A549 (cell line): Measurements from ENCODE around the gene GRPEL2.

Experiments
- CEBPB ChIP-seq, 2 experiments: fragments of >200 bp in 1 of 2; sonication (Bioruptor Twin) in 1 of 2; formaldehyde crosslinking in 1 of 2; IDR thresholded peaks; 2 replicates each; pipeline ENCODE4 v1.6.1; 2012 to 2016
- CTCF ChIP-seq: fragments of >200 bp; sonication (Bioruptor Twin); formaldehyde crosslinking; IDR thresholded peaks from 3 replicates; pipeline ENCODE4 v1.5.1; 2016
- E2F6 ChIP-seq: IDR thresholded peaks from 2 replicates; pipeline ENCODE4 v1.6.1; 2012; ENCODE audit warnings: low read depth, borderline replicate concordance
- EHMT2 ChIP-seq: fragments of 200-600 bp; sonication (generic); IDR thresholded peaks from 2 replicates; pipeline ENCODE4 v1.6.1; 2016; ENCODE audit warnings: antibody characterized with exemption, low read depth, mild to moderate bottlenecking, moderate library complexity
- EP300 ChIP-seq, 2 experiments: fragments of >200 bp; sonication (Bioruptor Twin); formaldehyde crosslinking; IDR thresholded peaks; 2 replicates in 1 of 2; 3 replicates in 1 of 2; pipeline ENCODE4 v1.6.1; 2016 to 2017
- GATA3 ChIP-seq: IDR thresholded peaks from 2 replicates; pipeline ENCODE4 v1.6.1; 2012; ENCODE audit warnings: borderline replicate concordance
- HDAC2 ChIP-seq: fragments of 200-600 bp; sonication (generic); IDR thresholded peaks from 2 replicates; pipeline ENCODE4 v1.6.1; 2016
- JUNB ChIP-seq: fragments of >200 bp; sonication (Bioruptor Twin); formaldehyde crosslinking; IDR thresholded peaks from 2 replicates; pipeline ENCODE4 v1.6.1; 2016
- MAFK ChIP-seq: fragments of 450-650 bp; IDR thresholded peaks from 2 replicates; pipeline ENCODE4 v1.6.1; 2014; ENCODE audit not compliant: partially characterized antibody
- MAX ChIP-seq: IDR thresholded peaks from 2 replicates; pipeline ENCODE4 v1.6.1; 2012
- POLR2A ChIP-seq: IDR thresholded peaks from 2 replicates; pipeline ENCODE4 v1.6.1; 2012; ENCODE audit warnings: mild to moderate bottlenecking, low read length
- SMC3 ChIP-seq: fragments of >200 bp; sonication (Bioruptor Twin); formaldehyde crosslinking; IDR thresholded peaks from 3 replicates; pipeline ENCODE4 v1.6.1; 2018; ENCODE audit warnings: inconsistent platforms
- SREBF2 ChIP-seq: fragments of 450-650 bp; IDR thresholded peaks from 2 replicates; pipeline ENCODE4 v1.6.1; 2014; ENCODE audit warnings: mild to moderate bottlenecking, moderate library complexity
- ZSCAN20 ChIP-seq: fragments of 250-450 bp; sonication (Bioruptor Pico); IDR thresholded peaks from 2 replicates; pipeline ENCODE4 v1.8.0; 2022; ENCODE audit warnings: mild to moderate bottlenecking, moderate library complexity

- TF ChIP-seq MAFK = no peak
- no peak for TF ChIP-seq CTCF
- no peak for TF ChIP-seq CEBPB (IDR thresholded peaks at IDR 0.05)
- no peak for TF ChIP-seq E2F6
- no peak for TF ChIP-seq POLR2A
- TF ChIP-seq MAX = no peak
- no peak for TF ChIP-seq SREBF2
- no peak for TF ChIP-seq ZSCAN20
- TF ChIP-seq SMC3 = no peak
- TF ChIP-seq EHMT2 = no peak
- no peak for TF ChIP-seq EP300 (IDR thresholded peaks at IDR 0.05)
- TF ChIP-seq HDAC2 = no peak
- no peak for TF ChIP-seq GATA3
- no peak for TF ChIP-seq JUNB
Measured at GRCh38 chr5:149400304-149400703, 55.0 kb downstream of the GRPEL2 start.
